Measurements from ENCODE around the gene FLCN.

DNA sequence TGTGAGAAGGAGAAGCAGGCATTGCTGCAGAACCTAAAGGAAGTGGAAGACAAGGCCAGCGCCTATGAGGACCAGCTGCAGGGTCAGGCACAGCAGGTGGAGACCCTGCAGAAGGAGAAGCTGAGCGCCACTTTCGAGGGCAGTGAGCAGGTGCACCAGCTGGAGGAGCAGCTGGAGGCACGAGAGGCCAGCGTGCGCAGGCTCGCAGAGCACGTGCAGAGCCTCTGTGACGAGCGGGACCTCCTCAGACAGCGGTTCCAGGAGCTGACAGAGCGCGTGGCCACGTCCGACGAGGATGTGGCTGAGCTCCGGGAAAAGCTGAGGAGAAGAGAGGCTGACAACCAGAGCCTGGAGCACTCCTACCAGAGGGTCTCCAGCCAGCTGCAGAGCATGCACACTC, 72.3 kb downstream of the FLCN start:
- TF ChIP-seq YY1 (IDR thresholded peaks at IDR 0.05; ENCODE audit: insufficient read depth, insufficient read length) (no peak), ZNF274 (IDR thresholded peaks at IDR 0.05; ENCODE audit: low read depth, low read length) (no peak), SUZ12 (IDR thresholded peaks at IDR 0.05; ENCODE audit: extremely low read depth, insufficient read depth, insufficient read length) (no peak)
